GM18861 (cell line): ENCODE data around the gene MRPL45.

Source experiments
- ATAC-seq: cut with Tn5 transposase; IDR thresholded peaks from one replicate; pipeline ENCODE4 v1.9.1; 2021; ENCODE audit not compliant: unreplicated experiment

MRPL45 gene

GRCh38 chr17:38324772-38325171 is 27.8 kb downstream of the MRPL45 start:
- ATAC-seq = no peak

GRCh38 chr17:38325221-38325851 is 28.4 kb downstream of the MRPL45 start:
- no peak for ATAC-seq

GRCh38 chr17:38326996-38327792 is 30.2 kb downstream of the MRPL45 start:
- no peak for ATAC-seq

DNA sequence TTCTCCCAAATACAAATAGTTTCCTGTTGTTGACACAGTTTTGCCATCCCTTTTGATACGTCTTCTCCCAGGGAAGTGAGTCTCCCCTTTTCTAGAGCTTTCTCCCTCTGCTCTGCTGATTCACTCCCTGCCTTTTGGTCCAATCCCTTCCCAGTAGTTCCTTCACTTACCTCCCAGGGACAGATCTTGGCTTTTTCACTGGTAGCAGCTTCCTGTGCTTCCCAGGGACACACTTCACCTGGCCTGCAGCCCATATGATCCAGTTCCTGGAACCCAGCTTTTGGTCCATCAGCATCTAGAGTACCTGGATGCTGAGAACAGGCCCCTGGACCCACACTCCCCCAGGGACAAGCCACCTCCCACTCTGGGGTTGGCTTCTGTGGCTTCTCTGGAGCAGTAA is 31.0 kb downstream of the MRPL45 start:
- no peak for ATAC-seq

- no peak for ATAC-seq
Observed at GRCh38 chr17:38328620-38329019, 31.7 kb downstream of the MRPL45 start.

- no peak for ATAC-seq
Observed at GRCh38 chr17:38329284-38329683, 32.3 kb downstream of the MRPL45 start.

GRCh38 chr17:38329808-38330730 is 33.1 kb downstream of the MRPL45 start:
- ATAC-seq = no peak

- no peak for ATAC-seq
Observed at GRCh38 chr17:38330941-38331411, 34.0 kb downstream of the MRPL45 start.

DNA sequence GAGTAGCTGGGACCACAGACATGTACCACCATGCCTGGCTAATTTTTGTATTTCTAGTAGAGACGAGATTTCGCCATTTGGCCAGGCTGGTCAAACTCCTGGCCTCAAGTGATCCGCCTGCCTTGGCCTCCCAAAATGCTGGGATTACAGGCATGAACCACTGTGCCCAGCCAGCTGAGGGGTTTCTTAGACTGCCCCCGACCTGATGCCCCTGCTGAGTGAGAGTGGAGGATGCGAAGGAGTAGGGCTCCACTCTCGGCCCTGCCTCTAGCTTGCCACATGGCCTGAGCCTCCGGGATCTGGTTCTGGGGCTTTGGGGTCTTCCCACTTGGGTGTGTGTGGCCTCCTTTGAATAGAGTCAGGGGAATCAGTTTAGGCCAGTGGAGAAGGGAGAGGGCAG is 35.8 kb downstream of the MRPL45 start:
- ATAC-seq = no peak

DNA sequence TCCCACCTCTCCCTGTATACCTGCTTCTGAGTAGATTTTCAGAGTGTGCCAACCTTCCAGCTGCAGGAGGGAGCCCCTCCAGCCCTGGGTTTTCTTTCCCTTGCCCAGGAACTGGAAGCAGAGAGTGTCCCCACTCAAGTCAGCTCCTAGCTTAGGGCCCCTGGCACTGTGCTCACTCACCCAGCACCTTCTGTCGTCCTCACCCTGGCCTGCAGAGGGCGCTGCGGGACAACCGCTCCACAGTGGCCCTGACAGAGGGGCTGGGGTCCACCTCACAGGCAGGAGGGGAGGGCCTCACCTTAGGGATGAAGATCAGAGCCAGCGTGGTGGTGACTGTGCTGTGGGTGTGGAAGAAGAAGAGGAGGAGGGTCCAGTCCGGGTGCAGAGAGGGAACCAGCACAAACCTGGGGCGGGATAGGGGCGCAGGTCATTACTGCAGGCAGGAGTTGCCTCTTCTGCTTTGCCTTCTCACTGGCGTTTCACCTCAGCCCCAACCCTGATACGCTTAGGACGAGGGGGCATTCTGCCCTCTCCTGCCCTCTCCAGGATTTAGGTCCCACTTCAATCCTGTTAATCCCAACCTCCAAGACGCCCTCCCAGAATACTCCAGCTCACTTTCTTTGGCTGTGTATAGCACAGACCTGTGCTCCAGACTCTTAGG is 36.8 kb downstream of the MRPL45 start:
- ATAC-seq = no peak

GRCh38 chr17:38334480-38335364 is 37.8 kb downstream of the MRPL45 start:
- no peak for ATAC-seq

GRCh38 chr17:38336838-38337237 is 39.9 kb downstream of the MRPL45 start:
- ATAC-seq = no peak

DNA sequence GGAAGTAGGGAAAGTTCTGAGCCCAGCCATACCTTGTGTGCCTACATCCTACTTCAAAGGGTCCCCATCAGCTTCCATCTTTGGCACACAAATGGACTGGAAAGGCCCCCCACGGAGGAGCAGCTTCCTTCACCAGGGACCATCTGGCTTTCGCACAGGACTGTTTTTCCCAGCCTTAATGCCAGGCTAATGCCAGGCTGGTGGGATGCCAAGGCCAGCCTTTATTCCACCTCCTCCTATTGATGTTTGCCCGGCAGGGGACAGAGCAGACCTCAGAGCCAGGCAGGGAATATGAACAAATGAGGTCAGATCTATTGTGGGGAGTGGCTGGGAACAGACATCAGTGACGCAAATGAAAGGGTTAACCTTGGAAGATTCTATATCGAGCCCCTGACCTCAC is 41.1 kb downstream of the MRPL45 start:
- no peak for ATAC-seq

DNA sequence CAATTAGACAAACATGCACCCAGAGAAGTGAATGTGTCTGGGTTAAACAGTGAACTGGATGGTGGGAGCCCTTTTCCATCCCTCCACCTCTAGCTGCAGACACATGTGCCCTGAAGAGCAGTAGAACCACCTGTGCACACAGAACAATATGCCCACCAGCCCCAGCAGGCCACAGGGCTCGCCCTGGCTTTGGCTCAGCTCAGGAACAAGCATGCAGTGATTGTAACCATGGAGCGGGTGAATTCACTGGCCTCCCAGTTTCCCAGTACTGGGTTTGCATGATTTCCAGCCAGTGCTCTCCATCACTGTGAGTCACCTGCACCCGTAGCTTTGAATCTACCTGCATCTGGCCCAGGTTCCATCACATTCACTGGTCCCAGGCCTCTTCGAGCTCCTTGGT is 41.6 kb downstream of the MRPL45 start:
- ATAC-seq = no peak

- ATAC-seq = no peak
Observed at GRCh38 chr17:38339891-38340290, 42.9 kb downstream of the MRPL45 start.

GRCh38 chr17:38341035-38341721 is 44.2 kb downstream of the MRPL45 start:
- no peak for ATAC-seq

DNA sequence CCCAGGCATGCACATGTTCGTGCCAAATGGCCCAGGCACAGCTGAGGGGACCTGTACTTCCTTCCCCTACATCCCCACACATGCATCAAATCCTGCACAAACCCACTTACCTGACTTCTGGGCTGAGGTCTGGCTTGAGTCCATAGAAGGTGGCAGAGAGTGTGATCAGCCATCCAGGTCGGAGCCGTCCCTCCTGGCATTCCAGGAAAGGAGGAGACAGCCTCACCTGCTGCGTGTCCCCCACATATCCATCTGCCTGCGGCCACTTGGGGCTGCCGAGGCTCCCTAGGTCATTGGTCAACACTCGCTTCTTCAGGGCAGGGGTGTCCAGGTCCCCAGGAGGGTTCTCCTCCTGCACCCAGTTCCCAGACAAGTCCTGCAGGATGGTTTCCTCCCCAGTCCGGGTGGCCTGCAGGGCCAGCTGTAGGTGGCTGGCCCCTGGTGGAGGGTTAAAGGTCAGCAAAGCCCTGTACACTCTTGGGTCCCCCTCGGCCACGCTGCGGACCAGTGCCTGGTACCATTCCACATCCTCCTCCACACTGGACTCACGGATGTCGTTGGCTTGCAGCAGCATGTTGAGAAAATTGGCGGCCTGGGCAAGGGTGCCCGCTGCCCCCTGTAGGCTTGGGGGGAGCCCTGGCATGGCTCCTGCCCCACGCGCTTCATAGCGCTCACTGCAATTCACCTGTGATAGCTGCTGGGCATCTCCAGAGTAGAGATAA is 46.1 kb downstream of the MRPL45 start:
- no peak for ATAC-seq

GRCh38 chr17:38343608-38344419 is 46.8 kb downstream of the MRPL45 start, which contains the start of gene GPR179:
Gene GPR179, minus strand, starts transcription at chr17:38343956. Its CDS starts 167 bp downstream, at chr17:38343789.
- ATAC-seq = no peak
